Esophagus squamous epithelium (tissue), 5 donors: ENCODE data around the gene SLC9A9. TPM values are rescaled to one million over a fixed set of nuclear protein-coding genes. Genes with fewer than 3 reads are reported as not detected.
A peak's percentile ranks its signal among the peaks of the same experiment; 100 is the strongest.

Experiments
- DNase-seq: peaks from one replicate; lab custom pipeline; 2025; lab: John Stamatoyannopoulos, UW
- H3K27ac ChIP-seq, 4 donors: fragments of 200-600 bp; sonication (generic); one replicate each; pipeline ENCODE4 v1.5.1; 2016 to 2019; ENCODE audit warnings: mild to moderate bottlenecking in 1 of 4
- H3K27me3 ChIP-seq, 4 donors: fragments of 200-600 bp; sonication (generic); 1 replicate in 3 of 4; 2 replicates in 1 of 4; pipeline versions ENCODE4 v1.5.1 to v1.6.0; 2017 to 2021; ENCODE audit warnings: antibody characterized with exemption in 1 of 4
- H3K36me3 ChIP-seq, 3 donors: fragments of 200-600 bp; sonication (generic); one replicate each; pipeline ENCODE4 v1.5.1; 2016 to 2019
- H3K4me1 ChIP-seq, 3 donors: fragments of 200-600 bp; sonication (generic); one replicate each; pipeline ENCODE4 v1.5.1; 2017 to 2019
- H3K4me3 ChIP-seq, 4 donors: fragments of 200-600 bp; sonication (generic); 1 replicate in 3 of 4; 2 replicates in 1 of 4; pipeline ENCODE4 v1.5.1; 2016 to 2019; ENCODE audit warnings: mild to moderate bottlenecking in 2 of 4, moderate library complexity in 1 of 4
- H3K9me3 ChIP-seq, 3 donors: fragments of 200-600 bp; sonication (generic); one replicate each; pipeline ENCODE4 v1.5.1; 2016 to 2019
- POLR2A ChIP-seq, 4 donors: fragments of 450-650 bp; IDR thresholded peaks; one replicate each; pipeline ENCODE4 v1.6.1; 2017; ENCODE audit warnings: antibody characterized with exemption in 4 of 4, mild to moderate bottlenecking in 4 of 4, moderate library complexity in 3 of 4
- WGBS, 2 donors: methylation state at CpG; one replicate each; pipeline ENCODE4 v1.1.5; 2018; 5-methylcytosine and 5-hydroxymethylcytosine counted together
- intact Hi-C: fragments of 100-400 bp; cut with DNase I; formaldehyde crosslinking; loops from one replicate; pipeline ENCODE4 v1.15.0; 2022
- total RNA-seq, 4 donors: library from RNA; depleted of rRNA; stranded (reverse); fragments of >200 nt; gene quantifications; one replicate each; pipeline ENCODE4 v1.1.0, GENCODE V29; 2016
- TF ChIP-seq, protein P1 (sequence below), 6 experiments: fragments of 450-650 bp in 4 of 6; fragments of 200-600 bp in 2 of 6; sonication (generic) in 2 of 6; IDR thresholded peaks; one replicate each; pipeline ENCODE4 v1.5.1; 2016 to 2019; ENCODE audit warnings: antibody characterized with exemption in 6 of 6, mild to moderate bottlenecking in 4 of 6, moderate library complexity in 4 of 6
- donor health status: DM: yes; HTN: yes; CAD: no.

SLC9A9 gene
- total RNA-seq, 4 donors from 2014 or later, result 11.2 to 22.3 (median 18.9) TPM

DNA sequence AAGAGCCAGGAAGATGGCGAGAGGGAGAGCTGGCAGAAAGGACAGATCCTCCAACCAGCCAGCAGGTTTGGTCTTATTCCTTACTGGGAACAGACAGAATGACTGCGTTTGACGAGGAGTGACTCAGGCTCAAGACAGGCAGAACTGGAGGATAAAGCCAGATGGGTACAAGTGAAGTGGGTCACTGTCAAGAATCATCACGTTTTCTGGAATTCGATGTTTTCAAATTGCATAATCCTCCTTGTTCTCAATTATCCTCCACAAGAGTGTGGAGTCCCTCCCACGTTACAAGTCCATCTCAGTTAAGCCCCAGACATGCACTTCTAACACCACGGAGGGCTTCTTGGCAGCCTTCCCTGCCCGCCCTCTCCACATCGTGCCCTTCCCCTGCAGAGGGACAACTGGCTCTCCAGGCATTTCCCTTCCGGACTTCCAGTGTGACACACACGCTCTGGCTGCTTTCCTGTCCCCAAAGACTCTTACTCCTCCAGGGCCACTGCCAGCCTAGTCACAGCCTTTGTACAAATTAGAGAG lies 545.6 kb downstream of the SLC9A9 start:
- no peaks in the 10 kb centered on the region for H3K27me3 ChIP-seq
- H3K4me1 ChIP-seq, result peaks cover 0 to 44% (median 21%) of the 10 kb centered on the region in 3 donors
- no peaks in the 10 kb centered on the region for H3K9me3 ChIP-seq
- no peaks in the 10 kb centered on the region for H3K36me3 ChIP-seq
- H3K27ac ChIP-seq, result peak overlapping the region in 1 of 4 donors; percentile 35
- TF ChIP-seq, protein P1, sequence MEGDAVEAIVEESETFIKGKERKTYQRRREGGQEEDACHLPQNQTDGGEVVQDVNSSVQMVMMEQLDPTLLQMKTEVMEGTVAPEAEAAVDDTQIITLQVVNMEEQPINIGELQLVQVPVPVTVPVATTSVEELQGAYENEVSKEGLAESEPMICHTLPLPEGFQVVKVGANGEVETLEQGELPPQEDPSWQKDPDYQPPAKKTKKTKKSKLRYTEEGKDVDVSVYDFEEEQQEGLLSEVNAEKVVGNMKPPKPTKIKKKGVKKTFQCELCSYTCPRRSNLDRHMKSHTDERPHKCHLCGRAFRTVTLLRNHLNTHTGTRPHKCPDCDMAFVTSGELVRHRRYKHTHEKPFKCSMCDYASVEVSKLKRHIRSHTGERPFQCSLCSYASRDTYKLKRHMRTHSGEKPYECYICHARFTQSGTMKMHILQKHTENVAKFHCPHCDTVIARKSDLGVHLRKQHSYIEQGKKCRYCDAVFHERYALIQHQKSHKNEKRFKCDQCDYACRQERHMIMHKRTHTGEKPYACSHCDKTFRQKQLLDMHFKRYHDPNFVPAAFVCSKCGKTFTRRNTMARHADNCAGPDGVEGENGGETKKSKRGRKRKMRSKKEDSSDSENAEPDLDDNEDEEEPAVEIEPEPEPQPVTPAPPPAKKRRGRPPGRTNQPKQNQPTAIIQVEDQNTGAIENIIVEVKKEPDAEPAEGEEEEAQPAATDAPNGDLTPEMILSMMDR (IDR thresholded peaks at IDR 0.05), result peak in 1 of 6 experiments; percentile 12
- TF ChIP-seq POLR2A (IDR thresholded peaks at IDR 0.05), result no peak
- WGBS, 2 donors, result 21 to 45% methylated on average over 10 of the region's 11 CpGs
- H3K4me3 ChIP-seq, result no peak overlapping the region
- intact Hi-C loops, result no loop called here
- DNase-seq, result no peak

DNA sequence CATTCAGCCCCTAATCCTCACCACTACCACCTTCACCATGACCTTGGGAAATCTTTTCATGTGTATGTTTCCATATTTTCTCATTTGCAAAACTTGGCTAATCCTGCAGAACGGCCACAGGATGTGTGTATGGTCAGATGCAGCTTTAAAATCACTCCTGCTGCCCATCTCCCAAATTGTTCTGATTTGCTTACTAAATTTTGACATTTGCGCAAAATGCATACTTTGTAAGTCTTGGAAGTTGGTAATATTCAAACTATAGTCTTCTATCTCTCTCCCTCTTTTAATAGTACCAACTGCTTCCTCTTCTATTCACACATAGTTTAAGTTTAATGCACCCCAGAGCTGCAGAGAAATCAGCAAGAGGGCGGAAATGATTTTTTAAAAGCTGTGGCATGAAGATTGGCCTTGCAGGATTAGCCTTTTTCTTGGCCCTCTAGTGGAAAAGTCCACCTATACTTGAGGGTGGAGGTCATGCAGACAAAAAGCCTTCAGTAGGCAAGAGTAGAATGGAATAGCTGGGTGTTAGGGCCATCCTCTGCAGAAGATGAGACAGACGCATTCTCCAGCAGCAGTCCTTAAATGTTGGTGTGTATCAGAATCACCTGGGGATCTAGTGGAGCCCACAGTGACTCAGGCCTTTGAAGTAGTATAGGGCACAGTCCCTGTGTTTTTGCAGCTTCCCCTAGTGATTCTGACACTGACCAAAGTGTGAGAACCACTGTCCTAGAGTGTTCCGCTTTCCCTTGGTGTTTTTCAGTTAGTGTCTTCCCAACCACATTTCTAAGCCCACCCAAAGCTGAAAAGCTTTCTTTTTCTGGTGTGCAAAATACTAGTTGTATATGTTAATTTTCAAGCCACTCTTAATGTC lies 547.0 kb downstream of the SLC9A9 start:
- 77% methylated on average over 5 of the region's 5 CpGs for WGBS, 2 donors
- Histone ChIP-seq H3K4me3 (no peak overlapping the region), H3K36me3 (no peaks in the 10 kb centered on the region), H3K27me3 (no peaks in the 10 kb centered on the region), H3K27ac (no peak overlapping the region), H3K9me3 (no peaks in the 10 kb centered on the region), H3K4me1 (peaks cover 0 to 30% (median 13%) of the 10 kb centered on the region in 3 donors)
- DNase-seq, result no peak
- intact Hi-C loops, result no loop called here
- TF ChIP-seq, protein P1 (IDR thresholded peaks at IDR 0.05), result no peak
- TF ChIP-seq POLR2A (IDR thresholded peaks at IDR 0.05), result no peak

DNA sequence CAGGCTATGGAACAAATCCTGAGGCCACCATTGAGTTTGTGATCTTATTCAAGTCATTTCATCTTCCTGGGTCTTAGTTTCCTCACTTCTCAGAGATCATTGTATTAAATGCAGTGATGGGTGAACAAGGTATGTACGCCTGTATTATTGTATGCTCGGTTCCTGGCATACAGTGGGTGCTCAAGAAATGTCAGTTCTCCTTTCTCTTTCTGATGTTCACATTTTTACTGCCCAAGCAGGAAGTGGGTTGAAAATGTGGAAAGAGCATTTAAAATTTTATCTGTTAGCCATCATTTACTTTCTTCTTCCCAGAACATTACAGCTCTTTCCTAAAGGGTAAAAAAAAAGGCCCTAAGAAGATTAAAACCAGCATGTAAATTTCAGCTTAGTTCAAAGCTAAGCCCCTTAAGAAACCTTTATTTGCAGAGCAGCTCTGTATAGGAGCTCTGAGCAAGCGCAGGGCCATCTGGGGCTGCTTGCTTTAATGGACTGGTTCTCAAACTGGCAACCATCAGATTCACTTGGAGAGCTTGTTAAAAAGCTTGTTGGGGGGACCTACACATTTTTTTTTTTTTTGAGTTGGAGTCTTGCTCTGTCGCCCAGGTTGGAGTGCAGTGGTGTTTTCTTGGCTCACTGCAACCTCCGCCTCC lies 549.3 kb downstream of the SLC9A9 start:
- WGBS, 2 donors, result 87 to 98% methylated on average over 4 to 5 of the region's 5 CpGs

DNA sequence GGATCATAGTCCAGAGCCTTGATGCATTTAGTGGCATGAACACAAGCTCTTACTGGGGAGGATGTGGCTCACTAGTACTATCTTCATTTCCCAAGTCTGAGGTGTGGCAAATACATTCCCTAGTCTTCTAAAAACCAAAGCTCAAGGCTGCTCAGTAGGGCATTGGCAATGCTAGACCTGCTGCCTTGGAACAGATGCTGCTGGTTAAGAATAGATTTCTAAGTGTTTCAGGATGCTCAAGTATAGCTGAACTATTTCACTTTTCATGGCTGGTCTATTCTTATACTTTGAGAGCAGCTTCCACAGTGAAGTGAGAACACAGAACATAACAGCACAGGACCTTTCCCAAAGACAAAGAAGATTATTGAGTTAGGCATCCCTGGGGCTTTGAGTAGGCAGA lies 549.9 kb downstream of the SLC9A9 start:
- TF ChIP-seq, protein P1 (IDR thresholded peaks at IDR 0.05), result no peak
- TF ChIP-seq POLR2A (IDR thresholded peaks at IDR 0.05), result no peak
- no peak overlapping the region for H3K27ac ChIP-seq
- no peak for DNase-seq
- H3K9me3 ChIP-seq, result no peaks in the 10 kb centered on the region
- no peaks in the 10 kb centered on the region for H3K27me3 ChIP-seq
- no peak overlapping the region for H3K4me3 ChIP-seq
- intact Hi-C loops, result no loop called here
- peaks cover 0 to 27% (median 8%) of the 10 kb centered on the region in 3 donors for H3K4me1 ChIP-seq
- no peaks in the 10 kb centered on the region for H3K36me3 ChIP-seq

More for the DNA sequence above, 549.3 kb downstream of the SLC9A9 start:
- no peaks in the 10 kb centered on the region for H3K9me3 ChIP-seq
- no peak for DNase-seq
- H3K36me3 ChIP-seq, result no peaks in the 10 kb centered on the region
- intact Hi-C loops, result no loop called here
- TF ChIP-seq, protein P1 (IDR thresholded peaks at IDR 0.05), result no peak
- no peaks in the 10 kb centered on the region for H3K27me3 ChIP-seq
- peaks cover 0 to 29% (median 8%) of the 10 kb centered on the region in 3 donors for H3K4me1 ChIP-seq
- H3K4me3 ChIP-seq, result no peak overlapping the region
- H3K27ac ChIP-seq, result no peak overlapping the region
